Measurements from ENCODE around the gene GBA2. TPM values are rescaled to one million over a fixed set of nuclear protein-coding genes. Genes with fewer than 3 reads are reported as not detected.

GBA2 gene
- total RNA-seq, 4 donors from 2014 or later: 263 to 474 (median 436) TPM

- DNase-seq: peak in 1 of 3 donors; percentile 71
- no peak for TF ChIP-seq CTCF (IDR thresholded peaks at IDR 0.05)
- TF ChIP-seq POLR2A (IDR thresholded peaks at IDR 0.05): no peak
- no peaks in the 10 kb centered on the region for H3K36me3 ChIP-seq
- H3K4me1 ChIP-seq: peaks cover 0 to 33% (median 5%) of the 10 kb centered on the region in 4 donors
- H3K27ac ChIP-seq: peak overlapping the region in 3 of 4 donors; percentile 38 to 82 (median 70)
- H3K27me3 ChIP-seq: no peaks in the 10 kb centered on the region
- H3K4me3 ChIP-seq: no peak overlapping the region
- no peaks in the 10 kb centered on the region for H3K9me3 ChIP-seq
Observed at GRCh38 chr9:35771943-35772342, 22.9 kb upstream of the GBA2 start.

DNA sequence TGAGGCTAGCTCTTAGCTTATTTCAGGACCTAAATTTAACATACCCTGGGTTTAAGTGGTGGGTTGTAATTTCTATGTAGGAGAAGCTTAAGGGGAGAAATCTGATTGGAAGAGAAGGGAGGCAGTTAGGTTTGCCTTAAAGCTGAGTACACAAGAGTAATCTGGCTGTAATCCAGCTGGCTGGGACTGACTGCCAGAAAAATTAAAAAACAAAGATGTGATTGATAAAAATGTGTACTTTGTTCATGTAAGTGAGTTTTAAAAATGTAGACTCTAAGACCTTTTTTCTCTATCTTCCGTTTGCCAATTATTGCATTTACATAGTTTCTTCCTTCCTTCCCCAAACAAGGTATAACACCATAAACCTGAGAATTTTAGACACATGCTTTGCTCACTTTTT is 22.5 kb upstream of the GBA2 start:
- Histone ChIP-seq H3K9me3 (no peaks in the 10 kb centered on the region), H3K4me1 (peaks cover 0 to 33% (median 5%) of the 10 kb centered on the region in 4 donors), H3K36me3 (no peaks in the 10 kb centered on the region), H3K27ac (peak overlapping the region in 3 of 4 donors; percentile 38 to 82 (median 70)), H3K27me3 (no peaks in the 10 kb centered on the region), H3K4me3 (no peak overlapping the region)
- no peak for DNase-seq
- TF ChIP-seq CTCF (IDR thresholded peaks at IDR 0.05) (no peak), POLR2A (IDR thresholded peaks at IDR 0.05) (no peak)

DNA sequence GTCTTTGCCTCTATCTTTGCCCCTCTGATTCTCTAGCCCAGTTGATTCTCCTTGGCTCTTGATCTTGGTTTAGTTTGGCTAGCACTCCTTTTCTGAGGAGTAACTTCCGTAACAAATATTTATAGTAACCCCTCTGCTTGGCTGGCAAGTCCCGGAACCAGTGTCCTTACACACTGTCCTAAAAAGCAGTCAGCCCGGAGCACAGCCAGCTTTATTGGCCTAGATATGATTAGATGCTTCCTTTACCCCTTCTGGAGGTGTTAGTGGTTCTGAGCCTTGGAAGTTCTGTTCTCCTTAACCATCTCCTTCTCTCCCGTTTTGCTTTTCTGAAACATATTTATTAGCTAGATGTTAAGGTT is 22.0 kb upstream of the GBA2 start:
- Histone ChIP-seq H3K9me3 (no peaks in the 10 kb centered on the region), H3K4me3 (no peak overlapping the region), H3K36me3 (no peaks in the 10 kb centered on the region), H3K27me3 (no peaks in the 10 kb centered on the region), H3K4me1 (peaks cover 0 to 33% (median 5%) of the 10 kb centered on the region in 4 donors), H3K27ac (peak overlapping the region in 3 of 4 donors; percentile 38 to 82 (median 70))
- TF ChIP-seq CTCF (IDR thresholded peaks at IDR 0.05) (no peak), POLR2A (IDR thresholded peaks at IDR 0.05) (no peak)
- no peak for DNase-seq

- TF ChIP-seq POLR2A (IDR thresholded peaks at IDR 0.05) (no peak), CTCF (IDR thresholded peaks at IDR 0.05) (no peak)
- no peaks in the 10 kb centered on the region for H3K27me3 ChIP-seq
- no peaks in the 10 kb centered on the region for H3K9me3 ChIP-seq
- H3K4me1 ChIP-seq: peaks cover 0 to 33% (median 5%) of the 10 kb centered on the region in 4 donors
- no peak overlapping the region for H3K4me3 ChIP-seq
- no peaks in the 10 kb centered on the region for H3K36me3 ChIP-seq
- H3K27ac ChIP-seq: no peak overlapping the region
- no peak for DNase-seq
Observed at GRCh38 chr9:35769763-35770162, 20.7 kb upstream of the GBA2 start.

DNA sequence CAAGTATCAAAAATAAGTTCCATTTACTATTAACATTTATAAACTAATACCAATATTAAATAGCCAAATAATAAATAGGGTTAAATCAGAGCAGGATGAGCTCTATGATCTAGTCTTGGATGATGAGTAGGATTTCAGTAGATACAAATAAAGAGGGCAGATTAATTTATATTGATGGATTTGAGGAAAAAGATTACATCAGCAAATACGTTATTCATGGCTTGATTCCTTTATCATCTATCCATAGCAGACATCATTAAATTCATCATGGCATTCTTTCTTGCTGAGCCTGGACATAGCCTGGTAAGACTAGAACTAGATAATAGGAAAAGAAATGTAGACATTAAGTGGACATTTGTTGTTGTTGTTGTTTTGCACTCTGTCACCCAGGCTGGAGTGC is 18.4 kb upstream of the GBA2 start:
- peaks cover 0 to 26% (median 5%) of the 10 kb centered on the region in 4 donors for H3K4me1 ChIP-seq
- DNase-seq: no peak
- no peak for TF ChIP-seq CTCF (IDR thresholded peaks at IDR 0.05)
- no peak for TF ChIP-seq POLR2A (IDR thresholded peaks at IDR 0.05)
- no peaks in the 10 kb centered on the region for H3K9me3 ChIP-seq
- no peaks in the 10 kb centered on the region for H3K27me3 ChIP-seq
- H3K27ac ChIP-seq: no peak overlapping the region
- H3K4me3 ChIP-seq: no peak overlapping the region
- H3K36me3 ChIP-seq: no peaks in the 10 kb centered on the region

DNA sequence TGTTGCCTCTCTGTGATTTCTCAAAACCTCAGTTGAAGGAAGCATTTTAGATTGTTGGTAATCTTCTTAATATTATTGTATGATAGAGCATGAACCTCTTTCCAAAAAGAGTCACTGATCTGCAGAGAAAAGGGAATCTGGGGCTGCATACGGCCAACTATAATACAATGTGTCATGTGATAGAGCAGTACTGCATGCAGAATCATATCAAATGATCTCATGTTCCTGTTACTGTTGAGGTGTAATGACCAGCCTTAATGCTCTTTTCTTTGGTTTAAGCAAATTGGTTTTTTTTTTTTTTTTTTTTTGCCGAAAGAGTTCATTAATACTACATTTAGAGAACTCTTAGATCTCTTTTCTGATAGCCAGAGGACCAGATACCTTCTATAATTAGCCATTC is 18.0 kb upstream of the GBA2 start:
- H3K4me1 ChIP-seq: peaks cover 0 to 22% (median 5%) of the 10 kb centered on the region in 4 donors
- H3K9me3 ChIP-seq: no peaks in the 10 kb centered on the region
- no peak overlapping the region for H3K27ac ChIP-seq
- no peaks in the 10 kb centered on the region for H3K36me3 ChIP-seq
- DNase-seq: no peak
- H3K4me3 ChIP-seq: no peak overlapping the region
- TF ChIP-seq POLR2A (IDR thresholded peaks at IDR 0.05) (no peak), CTCF (IDR thresholded peaks at IDR 0.05) (no peak)
- H3K27me3 ChIP-seq: no peaks in the 10 kb centered on the region

Measured in Peyer's patch (tissue), 4 donors.